ENCODE results near the gene DPM3. TPM values are rescaled to one million over a fixed set of nuclear protein-coding genes. Genes with fewer than 3 reads are reported as not detected.

Gene DPM3
- total and polyA plus RNA-seq, 2 of the 13 experiments (the other 11 are each of a cell fraction or from before 2014, with no cell fraction given): 23.2 to 53.4 TPM

- TF ChIP-seq ZNF512 (CRISPR knock-in tag; IDR thresholded peaks at IDR 0.05) (no peak), EHMT2 (IDR thresholded peaks at IDR 0.05; ENCODE audit: borderline replicate concordance, low read depth, low read length) (no peak), ZNF101 (CRISPR knock-in tag; IDR thresholded peaks at IDR 0.05; ENCODE audit: borderline replicate concordance, low read depth) (no peak), FIP1L1 (IDR thresholded peaks at IDR 0.05; ENCODE audit: borderline replicate concordance, insufficient read depth, low read depth, low read length) (no peak), ZFX (CRISPR knock-in tag; IDR thresholded peaks at IDR 0.05; ENCODE audit: low read depth) (peak; percentile 64), RBM39 (IDR thresholded peaks at IDR 0.05; ENCODE audit: low read depth, low read length, poor library complexity, severe bottlenecking) (no peak), CC2D1A (CRISPR knock-in tag; IDR thresholded peaks at IDR 0.05) (no peak), PRMT3 (CRISPR knock-in tag; IDR thresholded peaks at IDR 0.05; ENCODE audit: borderline replicate concordance, low read depth) (no peak), ZNF891 (CRISPR knock-in tag; IDR thresholded peaks at IDR 0.05) (no peak), ZNF496 (CRISPR knock-in tag; IDR thresholded peaks at IDR 0.05; ENCODE audit: insufficient replicate concordance) (no peak), ZNF446 (CRISPR knock-in tag; IDR thresholded peaks at IDR 0.05) (0 out of 2 replicates have a peak, but pooled peaks have one; percentile 67)
- TF ChIP-seq, protein P1, sequence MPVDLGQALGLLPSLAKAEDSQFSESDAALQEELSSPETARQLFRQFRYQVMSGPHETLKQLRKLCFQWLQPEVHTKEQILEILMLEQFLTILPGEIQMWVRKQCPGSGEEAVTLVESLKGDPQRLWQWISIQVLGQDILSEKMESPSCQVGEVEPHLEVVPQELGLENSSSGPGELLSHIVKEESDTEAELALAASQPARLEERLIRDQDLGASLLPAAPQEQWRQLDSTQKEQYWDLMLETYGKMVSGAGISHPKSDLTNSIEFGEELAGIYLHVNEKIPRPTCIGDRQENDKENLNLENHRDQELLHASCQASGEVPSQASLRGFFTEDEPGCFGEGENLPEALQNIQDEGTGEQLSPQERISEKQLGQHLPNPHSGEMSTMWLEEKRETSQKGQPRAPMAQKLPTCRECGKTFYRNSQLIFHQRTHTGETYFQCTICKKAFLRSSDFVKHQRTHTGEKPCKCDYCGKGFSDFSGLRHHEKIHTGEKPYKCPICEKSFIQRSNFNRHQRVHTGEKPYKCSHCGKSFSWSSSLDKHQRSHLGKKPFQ (CRISPR knock-in tag; IDR thresholded peaks at IDR 0.05; ENCODE audit: insufficient replicate concordance): no peak
- TF ChIP-seq, protein P2, sequence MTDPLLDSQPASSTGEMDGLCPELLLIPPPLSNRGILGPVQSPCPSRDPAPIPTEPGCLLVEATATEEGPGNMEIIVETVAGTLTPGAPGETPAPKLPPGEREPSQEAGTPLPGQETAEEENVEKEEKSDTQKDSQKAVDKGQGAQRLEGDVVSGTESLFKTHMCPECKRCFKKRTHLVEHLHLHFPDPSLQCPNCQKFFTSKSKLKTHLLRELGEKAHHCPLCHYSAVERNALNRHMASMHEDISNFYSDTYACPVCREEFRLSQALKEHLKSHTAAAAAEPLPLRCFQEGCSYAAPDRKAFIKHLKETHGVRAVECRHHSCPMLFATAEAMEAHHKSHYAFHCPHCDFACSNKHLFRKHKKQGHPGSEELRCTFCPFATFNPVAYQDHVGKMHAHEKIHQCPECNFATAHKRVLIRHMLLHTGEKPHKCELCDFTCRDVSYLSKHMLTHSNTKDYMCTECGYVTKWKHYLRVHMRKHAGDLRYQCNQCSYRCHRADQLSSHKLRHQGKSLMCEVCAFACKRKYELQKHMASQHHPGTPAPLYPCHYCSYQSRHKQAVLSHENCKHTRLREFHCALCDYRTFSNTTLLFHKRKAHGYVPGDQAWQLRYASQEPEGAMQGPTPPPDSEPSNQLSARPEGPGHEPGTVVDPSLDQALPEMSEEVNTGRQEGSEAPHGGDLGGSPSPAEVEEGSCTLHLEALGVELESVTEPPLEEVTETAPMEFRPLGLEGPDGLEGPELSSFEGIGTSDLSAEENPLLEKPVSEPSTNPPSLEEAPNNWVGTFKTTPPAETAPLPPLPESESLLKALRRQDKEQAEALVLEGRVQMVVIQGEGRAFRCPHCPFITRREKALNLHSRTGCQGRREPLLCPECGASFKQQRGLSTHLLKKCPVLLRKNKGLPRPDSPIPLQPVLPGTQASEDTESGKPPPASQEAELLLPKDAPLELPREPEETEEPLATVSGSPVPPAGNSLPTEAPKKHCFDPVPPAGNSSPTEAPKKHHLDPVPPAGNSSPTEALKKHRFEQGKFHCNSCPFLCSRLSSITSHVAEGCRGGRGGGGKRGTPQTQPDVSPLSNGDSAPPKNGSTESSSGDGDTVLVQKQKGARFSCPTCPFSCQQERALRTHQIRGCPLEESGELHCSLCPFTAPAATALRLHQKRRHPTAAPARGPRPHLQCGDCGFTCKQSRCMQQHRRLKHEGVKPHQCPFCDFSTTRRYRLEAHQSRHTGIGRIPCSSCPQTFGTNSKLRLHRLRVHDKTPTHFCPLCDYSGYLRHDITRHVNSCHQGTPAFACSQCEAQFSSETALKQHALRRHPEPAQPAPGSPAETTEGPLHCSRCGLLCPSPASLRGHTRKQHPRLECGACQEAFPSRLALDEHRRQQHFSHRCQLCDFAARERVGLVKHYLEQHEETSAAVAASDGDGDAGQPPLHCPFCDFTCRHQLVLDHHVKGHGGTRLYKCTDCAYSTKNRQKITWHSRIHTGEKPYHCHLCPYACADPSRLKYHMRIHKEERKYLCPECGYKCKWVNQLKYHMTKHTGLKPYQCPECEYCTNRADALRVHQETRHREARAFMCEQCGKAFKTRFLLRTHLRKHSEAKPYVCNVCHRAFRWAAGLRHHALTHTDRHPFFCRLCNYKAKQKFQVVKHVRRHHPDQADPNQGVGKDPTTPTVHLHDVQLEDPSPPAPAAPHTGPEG (CRISPR knock-in tag; IDR thresholded peaks at IDR 0.05): no peak
- TF ChIP-seq, protein P3, sequence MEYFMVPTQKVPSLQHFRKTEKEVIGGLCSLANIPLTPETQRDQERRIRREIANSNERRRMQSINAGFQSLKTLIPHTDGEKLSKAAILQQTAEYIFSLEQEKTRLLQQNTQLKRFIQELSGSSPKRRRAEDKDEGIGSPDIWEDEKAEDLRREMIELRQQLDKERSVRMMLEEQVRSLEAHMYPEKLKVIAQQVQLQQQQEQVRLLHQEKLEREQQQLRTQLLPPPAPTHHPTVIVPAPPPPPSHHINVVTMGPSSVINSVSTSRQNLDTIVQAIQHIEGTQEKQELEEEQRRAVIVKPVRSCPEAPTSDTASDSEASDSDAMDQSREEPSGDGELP (IDR thresholded peaks at IDR 0.05; ENCODE audit: borderline replicate concordance, low read depth): peak; percentile 91; the same call in 1 of the 2 replicates
- TF ChIP-seq, protein P4, sequence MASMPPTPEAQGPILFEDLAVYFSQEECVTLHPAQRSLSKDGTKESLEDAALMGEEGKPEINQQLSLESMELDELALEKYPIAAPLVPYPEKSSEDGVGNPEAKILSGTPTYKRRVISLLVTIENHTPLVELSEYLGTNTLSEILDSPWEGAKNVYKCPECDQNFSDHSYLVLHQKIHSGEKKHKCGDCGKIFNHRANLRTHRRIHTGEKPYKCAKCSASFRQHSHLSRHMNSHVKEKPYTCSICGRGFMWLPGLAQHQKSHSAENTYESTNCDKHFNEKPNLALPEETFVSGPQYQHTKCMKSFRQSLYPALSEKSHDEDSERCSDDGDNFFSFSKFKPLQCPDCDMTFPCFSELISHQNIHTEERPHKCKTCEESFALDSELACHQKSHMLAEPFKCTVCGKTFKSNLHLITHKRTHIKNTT (CRISPR knock-in tag; IDR thresholded peaks at IDR 0.05): no peak
Measured at GRCh38 chr1:155128755-155129473, 11.4 kb downstream of the DPM3 start (continued).
